NCI-H2081 treated with DMSO at 0.1 percent for 48 hours (cell line): Measurements from ENCODE around the gene INPP5K.
"Not testable (repeated sequence)": the region's sequence is repeated elsewhere in the genome, so short reads cannot be mapped to it uniquely, and the experiment has no call there.

Source experiments
- DNase-seq: peaks from one replicate; lab custom pipeline; 2025; lab: John Stamatoyannopoulos, UW

INPP5K gene

DNA sequence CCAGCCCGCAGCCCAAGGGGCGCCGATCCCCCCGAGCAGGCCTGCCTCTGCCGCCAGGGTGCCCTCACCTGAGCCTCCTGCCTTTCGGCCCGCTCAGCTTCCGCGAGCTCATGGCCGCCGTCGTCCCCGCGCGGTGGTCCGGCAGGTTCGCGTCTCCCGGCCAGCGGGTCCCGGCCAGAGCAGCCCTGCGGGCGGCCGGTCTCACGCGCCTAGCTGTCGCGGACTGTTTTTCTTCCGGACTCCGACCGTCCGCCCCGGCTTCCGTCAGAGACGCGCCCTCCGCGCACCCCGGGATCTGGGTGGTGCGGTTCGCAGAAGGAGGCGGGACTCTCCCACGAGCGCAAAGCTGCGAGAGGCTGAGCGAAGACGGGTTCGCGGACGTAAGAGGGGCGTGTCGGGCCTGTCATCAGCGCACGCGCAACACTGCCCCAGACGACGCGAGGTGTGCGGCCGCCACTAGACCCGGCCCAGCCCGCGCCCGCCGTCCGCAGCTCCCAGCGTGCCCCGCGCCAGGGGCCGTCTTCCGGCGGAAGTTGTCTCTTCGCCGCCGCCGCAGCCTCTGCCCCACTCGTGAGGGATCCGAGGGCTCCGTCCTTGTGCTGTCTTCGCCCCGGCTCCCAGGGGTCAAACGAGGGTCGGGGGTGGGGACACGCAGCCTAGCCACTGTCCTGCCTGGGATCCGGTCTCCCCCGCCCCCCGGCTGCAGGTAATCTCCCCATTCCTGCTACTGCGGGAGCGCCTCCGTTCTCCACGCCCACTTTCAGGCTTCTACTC, at the start of gene INPP5K:
Gene INPP5K (minus strand): TSS at position 225 of the 774 bp plus-strand sequence. CDS start 113 bp downstream, at position 112.
- peak; percentile 76 for DNase-seq

DNA sequence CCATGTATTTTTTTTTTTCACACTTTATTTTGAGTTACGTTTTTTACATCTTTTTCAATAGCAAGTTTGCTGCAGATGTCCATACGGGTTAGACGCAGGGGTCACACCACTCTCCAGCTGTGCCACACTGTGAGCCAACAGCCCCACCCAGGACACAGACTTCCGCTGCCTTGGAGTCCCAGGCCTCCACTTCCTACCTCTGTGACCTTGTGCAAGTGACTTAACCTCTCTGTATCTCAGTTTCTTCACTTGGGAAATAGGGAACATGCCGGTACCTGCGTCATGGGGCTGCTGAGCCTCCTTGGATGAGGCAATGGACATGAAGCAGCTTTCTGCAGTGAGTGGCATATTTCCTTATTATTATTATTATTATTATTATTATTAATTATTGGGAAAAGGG, 49.5 kb upstream of the INPP5K start:
- no peak for DNase-seq

DNA sequence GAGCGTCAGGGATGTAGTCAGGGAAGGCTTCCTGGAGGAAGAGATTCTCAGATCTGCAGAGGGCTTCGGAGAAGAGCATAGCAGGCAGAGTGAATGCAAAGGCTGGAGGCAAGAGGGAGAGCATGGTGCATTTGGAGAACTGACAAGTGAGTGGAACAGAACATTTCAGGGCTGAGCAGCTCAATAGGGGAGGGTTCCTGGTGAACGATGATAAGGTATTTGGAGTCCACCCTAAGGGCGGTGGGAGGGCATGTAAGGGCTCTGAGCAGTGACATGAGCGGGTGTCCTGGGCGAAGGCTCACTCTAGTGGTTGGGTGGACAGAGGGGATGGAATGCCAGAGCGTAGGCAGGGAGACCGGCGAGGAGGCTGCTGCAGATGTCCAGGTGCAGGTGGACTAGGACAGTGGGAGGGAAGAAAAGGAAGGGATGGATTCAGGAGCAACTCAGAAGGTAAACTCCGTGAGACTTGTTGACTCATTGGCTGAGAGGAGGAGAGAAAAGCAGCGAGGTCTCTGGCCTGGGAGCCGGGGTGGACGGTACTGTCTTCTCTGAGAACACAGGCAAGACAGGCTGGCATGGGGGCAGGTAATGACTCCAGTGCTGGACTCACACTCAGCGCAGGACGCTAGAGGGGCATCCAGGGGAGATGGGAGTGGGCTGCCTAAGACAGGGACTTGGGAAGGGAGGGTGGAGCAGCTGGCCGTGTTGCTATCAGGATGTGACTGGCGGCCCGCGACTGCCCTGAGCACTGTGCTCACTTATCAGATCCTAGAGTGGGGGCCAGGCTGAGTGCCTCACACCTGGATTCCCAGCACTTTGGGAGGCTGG, 47.6 kb upstream of the INPP5K start:
- DNase-seq: no peak

DNA sequence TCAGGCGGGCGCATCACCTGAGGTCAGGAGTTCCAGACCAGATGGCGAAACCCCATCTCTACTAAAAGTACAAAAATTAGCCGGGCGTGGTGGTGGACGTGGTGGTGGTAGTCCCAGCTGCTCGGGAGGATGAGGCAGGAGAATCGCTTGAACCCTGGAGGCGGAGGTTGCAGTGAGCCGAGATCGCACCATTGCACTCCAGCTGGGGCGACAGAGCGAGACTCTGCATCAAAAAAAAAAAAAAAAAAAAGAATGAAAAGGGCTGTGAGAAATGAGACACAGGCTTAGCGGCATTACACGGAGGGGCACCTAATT, 47.0 kb upstream of the INPP5K start:
- DNase-seq: not testable (repeated sequence)

DNA sequence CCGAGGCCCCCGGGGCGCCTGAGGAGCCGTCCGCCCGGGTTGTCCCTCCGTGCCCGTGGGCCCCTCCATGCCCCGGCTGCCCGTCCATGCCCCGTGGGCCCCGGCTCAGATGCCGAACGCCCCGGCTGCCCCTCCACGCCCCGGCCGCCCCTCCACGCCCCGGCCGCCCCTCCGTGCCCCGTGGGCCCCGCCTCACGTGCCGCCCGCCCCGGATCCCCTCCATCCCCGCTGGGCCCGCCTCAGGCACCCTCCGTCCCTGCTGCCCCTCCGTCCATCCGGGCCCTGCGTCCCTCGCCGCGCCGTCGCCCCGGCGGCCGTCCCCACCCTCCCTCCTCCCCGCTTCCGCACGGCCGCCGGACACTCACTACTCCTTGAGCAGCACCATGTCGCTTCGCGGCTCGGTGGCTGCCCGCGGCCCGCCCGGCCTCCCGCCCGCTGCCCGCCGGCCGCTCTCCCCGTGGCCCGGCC, 45.8 kb upstream of the INPP5K start:
- DNase-seq: no peak

DNA sequence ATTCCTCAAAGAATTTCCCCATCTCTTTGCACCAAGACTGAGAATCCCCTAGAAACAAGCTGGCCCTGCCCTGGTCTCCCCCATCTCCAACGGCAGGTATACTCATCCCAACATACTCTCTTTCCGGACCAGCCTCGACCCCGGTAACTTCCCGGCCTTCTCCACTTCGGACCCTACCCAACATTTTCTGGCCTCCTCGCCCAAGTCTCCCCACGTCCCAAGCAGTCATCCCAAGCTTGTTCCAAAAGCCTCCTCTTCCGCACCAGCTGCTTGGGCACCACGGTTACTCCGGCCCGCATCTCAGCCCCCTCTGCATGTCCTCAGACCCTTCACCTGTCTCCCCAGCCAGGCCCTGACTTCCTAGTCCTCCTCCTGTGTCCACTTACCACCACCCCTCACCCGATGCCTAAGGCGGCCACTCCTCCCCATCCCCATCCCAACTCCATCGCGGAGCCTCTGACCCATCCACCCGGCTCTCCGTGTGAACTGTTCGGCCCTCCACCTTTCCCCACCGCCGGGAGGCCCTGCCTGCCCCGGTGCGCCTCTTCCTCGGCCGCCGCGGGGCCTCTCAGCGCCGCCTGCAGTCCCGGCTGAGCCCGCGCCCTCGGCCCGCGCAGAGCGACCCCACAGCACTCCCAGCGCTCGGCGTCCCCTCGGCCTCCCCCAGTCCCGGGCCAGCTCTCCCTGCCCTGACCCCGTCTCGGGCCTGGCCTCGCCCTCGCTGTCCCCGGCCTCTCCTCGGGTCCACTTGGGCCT, 45.2 kb upstream of the INPP5K start:
- no peak for DNase-seq

DNA sequence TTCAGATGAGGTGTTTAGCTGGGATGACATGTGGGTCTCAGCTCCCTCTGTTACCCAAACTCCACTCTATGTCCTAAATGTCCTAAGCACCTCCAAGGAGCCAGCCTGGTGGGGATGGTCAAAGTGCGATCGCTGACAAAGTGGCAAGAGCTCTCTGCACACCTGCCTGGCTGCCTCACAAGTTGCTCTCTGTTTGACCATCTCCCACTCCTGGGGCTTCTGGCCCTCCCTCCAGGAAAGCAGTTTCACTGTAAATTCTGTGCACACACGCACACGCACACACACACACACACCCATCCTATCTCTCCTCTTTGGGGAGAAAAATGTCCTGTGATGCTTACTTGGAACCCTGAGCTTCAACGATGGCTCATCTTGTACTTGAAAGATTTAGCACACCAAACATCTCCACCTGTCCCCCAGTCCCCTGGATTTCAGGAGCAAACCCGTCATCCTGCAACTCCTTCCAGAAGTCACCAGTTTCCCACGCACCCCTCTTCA, 44.5 kb upstream of the INPP5K start:
- no peak for DNase-seq

DNA sequence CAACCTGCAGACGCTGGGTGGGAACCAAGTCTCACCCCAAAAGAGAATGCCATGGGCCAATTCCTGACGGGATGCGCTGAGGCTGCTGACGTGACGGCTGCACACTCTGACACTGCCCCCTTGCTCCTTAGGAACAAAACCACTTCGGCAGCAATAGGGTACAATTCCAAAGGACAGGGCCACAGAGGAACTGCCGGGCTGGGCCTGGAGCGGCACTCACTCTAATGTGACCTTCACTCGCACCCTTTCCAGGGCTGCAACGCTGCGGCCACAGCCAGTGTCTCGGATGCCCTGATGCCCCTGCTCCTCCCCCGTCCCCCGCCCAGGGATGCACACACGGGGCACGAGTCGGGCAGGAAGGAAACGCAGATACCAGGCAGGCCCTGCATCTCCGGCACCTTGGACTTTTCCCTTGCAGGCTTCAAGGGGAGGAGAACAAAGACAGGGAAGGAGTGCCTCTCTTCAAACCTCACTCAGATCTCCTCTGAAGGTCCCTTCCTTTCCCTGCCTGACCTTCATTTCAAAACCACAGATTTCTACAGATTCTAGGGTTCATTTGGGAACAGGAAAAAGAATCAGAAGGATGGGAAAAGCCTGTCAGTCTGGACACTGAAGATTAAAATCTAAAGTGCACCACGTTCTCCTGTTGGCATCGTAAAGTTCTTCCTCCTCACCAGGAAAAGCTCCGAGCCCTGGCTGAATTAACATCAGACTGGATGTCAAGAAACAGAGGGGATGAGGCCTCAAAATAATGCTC, 43.9 kb upstream of the INPP5K start:
- DNase-seq: no peak

DNA sequence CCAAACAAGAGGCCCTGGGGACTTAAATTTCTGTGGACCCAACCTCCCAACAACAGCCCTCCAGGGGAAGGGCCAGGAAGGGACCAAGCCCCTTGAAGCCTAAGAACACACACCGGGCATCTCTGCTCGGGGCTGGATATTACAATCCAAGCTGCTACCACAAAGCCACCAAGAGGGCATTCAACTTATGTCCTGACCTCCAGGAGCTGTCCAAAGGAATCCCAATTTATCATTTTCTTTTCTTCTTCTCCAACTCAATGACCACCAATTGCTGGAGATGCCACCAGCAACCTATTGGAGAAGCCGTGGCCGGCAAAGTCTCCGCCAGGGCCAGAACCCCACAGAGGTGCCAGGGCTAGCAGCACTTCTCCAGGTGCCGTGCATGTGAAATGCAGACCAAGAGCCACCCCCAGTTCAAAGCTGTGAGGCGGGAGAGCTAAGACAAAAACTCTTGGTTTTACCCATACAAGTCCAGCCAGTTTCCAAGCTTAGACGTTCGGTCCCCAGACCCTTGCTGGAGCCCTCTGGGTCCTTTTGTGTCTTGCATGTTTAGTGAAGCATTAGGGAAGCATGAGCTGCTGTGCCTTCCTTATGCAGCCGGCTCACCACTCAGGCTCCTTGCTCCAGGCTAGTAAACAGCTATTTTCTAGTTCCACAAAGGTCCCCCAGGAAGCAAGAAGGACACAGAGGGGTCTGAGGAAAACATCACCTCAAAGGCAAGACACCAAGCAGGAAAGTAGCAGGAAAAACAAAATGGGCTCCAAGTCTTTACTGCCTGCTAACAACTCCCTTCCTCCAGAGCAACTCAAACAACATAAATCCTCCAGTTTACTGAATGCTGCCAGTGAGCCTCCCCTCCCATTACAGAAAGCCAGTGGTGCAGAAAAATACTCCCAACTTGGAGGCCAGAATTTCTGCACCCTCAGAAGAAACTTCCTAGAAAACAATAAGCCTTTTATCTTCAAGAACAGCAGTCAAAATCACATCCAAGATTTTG, 42.9 kb upstream of the INPP5K start:
- DNase-seq: no peak

DNA sequence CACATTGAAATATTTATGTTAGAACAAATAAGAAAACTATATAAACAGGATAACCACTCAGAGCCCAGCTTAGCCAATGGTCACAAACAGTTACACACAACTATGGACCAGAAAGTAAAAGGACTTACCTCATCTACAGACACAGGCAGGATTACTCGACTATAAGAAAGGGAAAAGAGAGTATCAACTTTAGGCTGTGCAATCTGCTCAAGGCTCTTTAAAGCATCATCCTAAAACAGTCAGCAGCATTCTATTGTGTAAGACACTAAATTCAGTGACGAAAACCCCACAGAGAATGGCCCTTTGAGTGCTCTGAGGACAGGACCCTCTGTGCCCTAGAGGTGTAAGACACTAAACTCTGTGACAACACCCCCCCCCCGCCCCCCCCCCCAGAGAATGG, 42.0 kb upstream of the INPP5K start:
- no peak for DNase-seq

DNA sequence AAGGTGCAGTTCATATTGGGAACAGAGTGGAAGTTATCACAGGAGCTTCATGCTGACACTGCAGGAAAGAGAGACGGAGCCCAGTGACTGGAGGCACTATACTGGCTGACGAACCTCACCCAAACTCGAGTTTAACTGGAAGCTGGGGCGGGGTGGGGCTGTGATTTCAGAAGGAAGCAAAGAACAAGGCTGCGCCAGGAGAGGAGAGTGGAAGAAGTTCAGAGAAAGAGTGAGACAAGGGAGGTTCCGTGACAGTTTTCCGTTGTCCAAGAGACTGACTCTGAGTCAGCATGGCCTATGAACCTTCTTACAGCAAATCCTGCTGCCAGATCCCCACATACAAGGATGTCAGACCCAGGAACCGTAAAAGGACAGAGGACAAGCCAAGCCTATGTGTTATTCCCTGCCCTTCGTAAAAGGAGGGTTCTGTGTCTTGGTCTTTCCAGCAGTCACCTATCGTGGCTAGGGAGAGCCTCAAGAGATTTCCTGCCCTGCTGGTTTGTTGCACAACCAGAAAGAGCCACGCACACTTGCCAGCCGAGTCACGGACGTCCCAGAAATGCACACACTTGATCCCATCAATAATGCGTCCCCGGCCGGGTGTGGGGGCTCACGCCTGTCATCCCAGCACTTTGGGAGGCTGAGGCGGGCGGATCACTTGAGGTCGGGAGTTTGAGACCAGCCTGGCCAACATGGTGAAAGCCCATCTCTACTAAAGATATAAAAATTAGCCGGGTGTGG, 41.1 kb upstream of the INPP5K start:
- no peak for DNase-seq

DNA sequence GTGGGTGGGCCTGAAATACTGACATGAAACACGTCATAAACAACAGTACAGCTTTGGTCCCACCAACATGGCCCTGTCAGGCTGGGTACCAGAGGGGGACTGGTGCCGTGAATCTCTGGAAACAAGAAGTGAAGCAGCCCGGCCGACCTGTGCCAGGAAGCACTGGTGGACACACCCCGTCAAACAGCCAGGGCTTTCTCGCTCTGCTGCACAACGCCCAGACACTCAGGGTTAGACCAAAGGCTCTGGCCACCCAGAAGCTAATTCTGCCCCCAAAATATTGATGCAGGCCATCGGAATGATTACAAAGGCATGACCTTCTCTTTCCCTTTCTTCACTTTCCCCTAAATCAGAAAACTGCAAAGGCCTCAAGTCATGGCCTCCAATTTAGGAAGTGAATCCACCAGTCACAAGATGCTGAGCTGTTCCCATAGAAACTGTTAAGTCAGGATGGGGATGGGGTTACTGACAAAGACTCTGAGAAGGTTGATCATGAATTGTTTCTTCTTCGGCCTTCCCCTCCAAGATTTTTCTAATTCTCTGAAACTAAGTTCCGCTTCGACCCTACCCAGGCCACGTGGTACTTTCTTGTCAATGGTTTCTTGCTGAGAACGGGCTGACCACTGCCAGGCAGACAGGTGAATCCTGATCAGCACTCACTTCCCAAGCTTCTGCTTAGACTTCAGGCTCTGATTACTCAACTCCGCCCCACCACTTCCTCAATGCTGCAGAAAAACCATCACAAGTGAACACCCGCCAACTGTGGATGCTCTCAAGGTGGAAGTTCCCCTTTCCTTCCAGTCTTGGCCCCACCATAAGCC, 39.4 kb upstream of the INPP5K start:
- DNase-seq: no peak

DNA sequence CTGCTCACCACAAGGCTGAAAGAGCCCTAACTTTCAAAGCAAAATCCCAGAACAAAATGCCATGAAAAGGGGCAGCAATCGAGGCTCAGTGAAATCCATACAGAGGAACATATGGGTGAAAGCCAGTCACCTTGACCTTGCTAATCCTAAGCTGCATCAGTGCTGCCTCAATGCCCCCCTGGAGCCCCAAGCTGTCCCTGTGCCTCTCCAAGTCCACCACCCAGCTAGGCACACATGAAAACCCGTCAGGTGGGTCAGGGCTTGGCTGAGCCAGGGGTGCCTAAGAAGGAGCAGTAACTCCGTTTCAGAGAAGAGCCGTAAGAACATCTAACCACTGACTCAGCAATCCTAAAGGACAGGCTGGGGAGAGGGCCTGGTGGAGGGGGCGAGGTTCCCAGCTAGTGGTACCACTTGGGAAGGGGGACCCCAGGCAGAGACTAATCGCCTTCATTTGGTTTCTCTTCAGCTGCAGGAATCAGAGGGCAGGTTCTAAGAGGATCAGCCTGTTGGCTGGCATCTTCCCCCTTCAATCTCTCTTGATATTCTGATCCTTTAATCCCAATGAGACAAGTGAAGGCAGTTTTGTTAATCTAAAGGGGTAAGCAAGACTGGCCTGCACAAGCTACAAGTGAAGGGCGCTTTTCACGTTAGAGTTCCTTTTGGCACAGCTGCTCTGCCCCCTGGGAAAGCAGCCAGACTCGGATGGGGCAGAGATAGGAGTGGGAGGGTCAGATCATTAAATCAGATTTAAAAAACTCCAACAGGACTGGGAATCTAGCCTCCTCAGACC, 38.5 kb upstream of the INPP5K start:
- DNase-seq: no peak

DNA sequence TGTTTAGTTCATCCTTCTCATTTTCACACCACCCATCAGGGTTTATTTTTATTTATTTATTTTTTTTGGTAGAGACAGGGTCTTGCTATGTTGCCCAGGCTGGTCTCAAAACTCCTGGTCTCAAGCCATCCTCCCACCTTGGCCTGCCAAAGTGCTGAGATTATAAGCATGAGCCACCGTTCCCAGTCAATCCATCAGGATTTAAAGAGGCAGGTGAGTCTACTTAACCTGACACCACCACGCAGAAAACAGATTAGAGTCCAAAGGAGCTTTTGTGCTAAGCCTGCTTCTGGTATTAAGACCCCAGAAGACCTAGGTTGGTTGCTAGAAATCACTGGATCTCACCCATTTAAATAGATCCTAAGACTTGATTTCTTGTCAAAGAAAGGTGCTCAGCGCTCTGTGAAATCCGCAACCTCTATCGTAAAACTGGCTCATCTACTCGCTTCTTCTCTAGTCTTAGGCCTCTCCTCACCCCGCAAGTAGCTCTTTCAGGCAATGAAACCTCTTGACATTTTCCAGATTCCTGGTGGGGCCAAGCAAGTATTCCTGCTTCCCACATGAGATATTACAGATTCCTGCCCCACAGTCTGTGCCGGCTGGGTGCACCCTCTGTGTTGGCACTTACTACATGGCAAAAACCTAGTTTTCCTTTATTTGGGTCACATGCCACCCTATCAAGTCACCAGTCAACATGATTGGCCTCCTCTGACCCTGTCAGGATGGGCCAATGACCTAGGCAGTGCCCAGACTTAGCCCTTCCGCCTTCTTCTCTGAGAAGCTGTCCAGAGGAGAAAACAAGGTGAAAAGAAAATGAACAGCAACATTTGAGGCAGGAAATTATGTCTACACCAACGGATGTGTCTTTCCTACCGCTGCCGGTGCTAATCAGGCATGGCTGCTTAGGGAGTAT, 37.2 kb upstream of the INPP5K start:
- no peak for DNase-seq

DNA sequence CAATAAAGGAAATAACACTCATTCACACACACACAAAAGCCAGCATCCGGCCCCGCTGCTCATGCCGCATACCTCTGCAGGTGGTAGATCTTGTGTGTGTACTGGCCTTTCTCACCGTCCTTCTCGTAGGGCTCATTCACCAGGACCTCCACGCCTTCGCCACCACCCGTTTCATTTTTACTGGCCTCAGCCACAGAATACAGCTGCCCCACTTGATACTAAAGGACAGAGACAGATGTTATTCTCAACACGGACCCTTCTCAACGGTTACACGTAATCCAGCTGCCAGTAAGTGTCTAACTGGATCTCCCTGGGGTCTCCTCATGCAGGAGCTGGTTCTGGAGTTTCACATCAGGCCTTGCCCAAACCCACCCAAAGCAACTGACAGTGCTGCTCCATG, 36.5 kb upstream of the INPP5K start:
- DNase-seq: no peak

DNA sequence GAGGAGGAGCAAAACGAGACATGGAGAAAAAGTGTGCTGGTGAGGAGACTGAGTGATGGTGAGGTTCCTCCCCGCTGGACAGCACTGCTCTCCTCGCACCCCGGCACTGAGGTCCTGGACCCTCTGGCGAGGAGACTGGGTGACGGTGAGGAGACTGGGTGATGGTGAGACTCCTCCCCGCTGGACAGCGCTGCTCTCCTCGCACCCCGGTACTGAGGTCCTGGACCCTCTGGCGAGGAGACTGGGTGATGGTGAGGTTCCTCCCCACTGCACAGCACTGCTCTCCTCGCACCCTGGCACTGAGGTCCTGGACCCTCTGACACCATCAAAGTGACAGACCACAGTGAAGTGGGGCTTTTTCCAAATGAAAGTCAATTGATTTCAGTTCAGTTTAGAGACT, 35.3 kb upstream of the INPP5K start:
- no peak for DNase-seq

DNA sequence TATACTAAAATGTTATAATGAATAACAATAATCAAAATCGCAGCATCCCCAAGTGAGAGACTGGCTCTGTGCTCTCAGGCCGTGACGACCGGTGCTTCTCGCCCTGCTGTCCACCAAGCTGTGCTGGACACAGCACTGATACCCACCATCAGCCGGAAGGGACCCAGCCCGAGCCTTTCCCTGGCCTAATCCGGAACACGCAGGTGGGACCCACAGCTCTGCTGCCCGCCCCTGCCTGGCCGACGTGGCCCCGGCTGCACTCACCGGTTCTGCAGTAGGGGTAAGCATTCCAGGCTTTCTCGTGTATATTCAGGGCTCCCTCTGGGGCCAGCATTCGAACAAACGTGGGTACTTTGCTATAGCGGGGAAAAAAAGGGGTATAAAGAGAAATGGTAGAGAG, 31.6 kb upstream of the INPP5K start:
- no peak for DNase-seq
